NT2/D1 (cell line): ENCODE measurements around the gene SLC25A45.

ENCODE experiments used
- SUZ12 ChIP-seq: IDR thresholded peaks from 2 replicates; pipeline ENCODE4 v1.6.1; 2011; ENCODE audit not compliant: insufficient read length, insufficient read depth; ENCODE audit errors: extremely low read depth
- YY1 ChIP-seq: IDR thresholded peaks from 2 replicates; pipeline ENCODE4 v1.6.1; 2011; ENCODE audit not compliant: insufficient read length, insufficient read depth
- ZNF274 ChIP-seq: IDR thresholded peaks from 2 replicates; pipeline ENCODE4 v1.6.1; 2011; ENCODE audit warnings: mild to moderate bottlenecking, low read depth, low read length

GRCh38 chr11:65425971-65426838 is 43.8 kb upstream of the SLC25A45 start:
- TF ChIP-seq YY1 (no peak), SUZ12 (no peak), ZNF274 (no peak)
